HG02642 (cell line): ENCODE data around the gene ZNF292.
"Not testable (repeated sequence)": the region's sequence is repeated elsewhere in the genome, so short reads cannot be mapped to it uniquely, and the experiment has no call there.

ENCODE experiments used
- ATAC-seq: cut with Tn5 transposase; IDR thresholded peaks from one replicate; pipeline ENCODE4 v1.9.1; 2021; ENCODE audit warnings: mild to moderate bottlenecking; ENCODE audit not compliant: unreplicated experiment, poor library complexity

ZNF292 gene

DNA sequence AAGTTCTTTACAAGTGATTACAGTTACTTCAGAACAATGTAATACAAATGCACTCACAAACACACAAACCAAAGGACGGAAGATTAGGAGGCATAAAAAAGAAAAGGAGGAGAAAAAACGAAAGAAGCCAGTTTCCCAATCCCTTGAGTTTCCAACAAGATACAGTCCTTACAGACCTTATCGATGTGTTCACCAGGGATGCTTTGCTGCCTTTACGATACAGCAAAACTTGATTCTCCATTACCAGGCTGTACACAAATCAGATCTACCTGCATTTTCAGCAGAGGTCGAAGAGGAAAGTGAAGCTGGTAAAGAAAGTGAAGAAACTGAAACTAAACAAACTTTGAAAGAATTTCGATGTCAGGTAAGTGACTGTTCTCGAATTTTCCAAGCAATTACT lies 104.4 kb downstream of the ZNF292 start:
- ATAC-seq, result no peak

DNA sequence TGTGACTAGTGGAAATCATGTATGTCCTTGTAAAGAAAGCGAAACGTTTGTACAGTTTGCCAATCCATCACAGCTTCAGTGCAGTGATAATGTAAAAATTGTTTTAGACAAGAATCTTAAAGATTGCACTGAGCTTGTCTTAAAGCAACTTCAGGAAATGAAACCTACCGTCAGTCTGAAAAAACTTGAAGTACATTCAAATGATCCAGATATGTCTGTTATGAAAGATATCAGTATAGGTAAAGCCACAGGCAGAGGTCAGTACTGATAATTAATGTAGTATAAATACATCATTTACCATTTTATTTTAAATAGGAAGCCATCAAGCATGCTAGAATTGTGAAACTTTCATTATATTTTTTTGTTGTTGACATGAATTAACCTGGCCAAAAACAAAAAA lies 106.2 kb downstream of the ZNF292 start:
- no peak for ATAC-seq

DNA sequence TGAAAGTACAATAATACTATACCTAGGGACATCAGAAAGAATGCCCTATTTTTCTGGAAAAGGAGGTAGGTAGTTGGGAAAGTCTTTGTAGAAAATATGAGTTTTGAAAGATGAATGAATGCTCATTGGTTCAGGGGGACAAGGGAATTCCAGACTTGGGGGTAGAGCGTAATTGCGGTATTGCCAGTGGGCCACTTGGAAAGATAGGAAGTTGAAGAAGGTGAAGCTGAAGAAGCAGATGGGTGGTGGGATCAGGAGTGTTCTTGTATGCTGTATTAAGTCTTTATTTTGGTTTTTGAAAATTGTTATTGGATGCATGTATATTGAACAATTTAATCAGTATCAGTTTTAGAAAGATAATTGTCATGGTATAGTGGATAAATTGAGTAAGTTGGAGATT lies 109.1 kb downstream of the ZNF292 start:
- ATAC-seq, result no peak

DNA sequence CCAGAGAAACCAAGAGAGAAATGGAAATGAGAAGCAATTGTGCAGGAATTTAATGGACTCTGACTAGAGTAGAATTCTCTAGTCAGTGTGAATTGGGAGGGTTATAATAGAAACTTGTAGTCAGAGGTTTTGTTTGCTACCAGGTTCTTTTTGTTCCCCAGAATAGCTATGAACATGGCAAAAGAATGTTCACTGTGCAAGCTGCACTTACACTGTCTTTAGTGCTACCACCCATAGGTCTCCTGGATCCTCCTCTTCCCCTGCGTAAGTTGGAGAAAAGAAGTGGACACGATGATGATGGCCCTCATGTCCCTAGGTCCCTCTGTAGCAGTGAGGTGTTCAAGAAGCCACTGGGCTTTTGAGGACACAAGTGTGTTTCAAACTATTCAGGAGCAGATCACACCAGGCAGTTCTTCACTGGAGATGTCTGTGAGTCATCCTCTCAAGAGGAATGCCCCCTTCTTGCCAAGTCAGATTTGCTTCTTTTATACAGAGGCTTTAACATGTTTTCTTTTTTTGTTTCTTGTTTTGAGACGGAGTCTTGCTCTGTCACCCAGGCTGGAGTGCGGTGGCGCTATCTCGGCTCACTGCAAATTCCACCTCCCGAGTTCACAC lies 119.4 kb downstream of the ZNF292 start:
- ATAC-seq, result no peak

DNA sequence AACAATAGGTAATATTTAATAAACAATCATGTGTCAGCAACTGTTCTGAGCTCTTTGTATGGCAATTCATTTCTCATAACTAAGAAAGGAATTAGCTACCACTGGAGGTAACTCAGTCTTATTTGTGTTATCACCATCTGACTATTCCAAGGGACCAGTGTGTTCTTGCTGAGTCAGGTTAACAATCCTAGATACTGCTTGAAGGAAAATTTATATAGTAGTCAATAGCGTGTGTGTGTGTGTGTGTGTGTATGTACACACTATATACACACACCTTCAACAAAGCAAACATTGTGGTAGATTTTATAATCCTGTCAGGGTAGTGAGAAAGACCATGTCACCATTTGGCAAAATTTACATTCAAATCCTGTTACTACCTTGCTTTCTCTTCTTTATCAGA lies 121.3 kb downstream of the ZNF292 start:
- no peak for ATAC-seq

DNA sequence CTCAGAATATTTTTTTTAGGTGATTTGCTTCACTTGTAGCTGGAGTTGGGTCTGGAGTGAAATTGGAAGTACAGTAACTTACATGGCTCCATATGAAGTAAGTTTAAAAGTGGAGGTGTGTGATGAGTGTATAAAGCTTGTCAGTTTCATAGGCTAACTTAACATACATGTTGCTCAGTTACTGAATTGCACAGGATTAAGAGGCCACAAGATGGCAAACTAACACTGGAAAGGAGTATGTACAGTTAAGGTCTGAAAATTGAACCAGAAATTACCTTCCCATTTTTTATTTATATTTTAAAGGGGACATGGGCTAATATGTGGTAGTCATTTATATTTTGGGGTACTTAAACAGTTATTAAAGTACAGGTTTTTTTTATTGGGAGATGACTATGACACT lies 121.8 kb downstream of the ZNF292 start:
- no peak for ATAC-seq

DNA sequence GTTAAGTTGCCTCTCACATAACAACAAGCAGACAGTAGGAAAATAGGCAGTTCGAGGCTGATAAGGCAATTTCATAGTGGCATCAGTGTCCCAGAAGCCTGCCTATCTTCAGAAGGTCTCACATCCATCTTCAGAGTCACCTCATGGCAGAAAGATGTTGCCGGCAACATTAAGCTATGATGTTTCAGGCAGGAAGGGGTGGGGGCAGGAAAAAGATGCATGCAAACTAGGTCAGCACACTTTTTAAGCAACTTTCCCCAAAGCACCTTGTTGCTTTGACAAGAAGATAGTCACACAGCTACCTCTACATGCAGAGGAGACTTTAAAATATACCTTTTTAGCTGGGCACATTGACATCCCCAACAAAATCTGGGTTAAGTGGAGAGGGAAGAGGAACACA lies 123.8 kb downstream of the ZNF292 start:
- ATAC-seq, result no peak

DNA sequence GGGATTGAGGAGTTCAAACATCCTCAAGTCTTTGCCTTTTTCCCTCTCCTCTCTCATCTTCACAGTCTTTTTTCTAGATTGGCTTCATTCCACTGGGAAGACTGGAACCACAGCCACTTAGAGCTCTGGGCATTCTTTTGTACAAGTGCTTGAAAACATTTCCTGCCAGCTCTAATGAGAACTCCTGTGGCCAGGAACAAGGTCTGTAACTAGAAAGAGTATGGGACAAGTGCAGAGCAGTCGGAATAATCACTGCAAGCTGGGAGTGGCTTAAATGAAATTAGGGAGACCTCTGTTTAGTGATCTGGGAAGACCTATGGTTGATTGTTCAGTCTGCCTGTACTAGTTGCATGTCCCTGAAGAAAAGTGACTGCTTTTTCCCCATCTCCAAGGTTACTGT lies 126.1 kb downstream of the ZNF292 start:
- no peak for ATAC-seq

DNA sequence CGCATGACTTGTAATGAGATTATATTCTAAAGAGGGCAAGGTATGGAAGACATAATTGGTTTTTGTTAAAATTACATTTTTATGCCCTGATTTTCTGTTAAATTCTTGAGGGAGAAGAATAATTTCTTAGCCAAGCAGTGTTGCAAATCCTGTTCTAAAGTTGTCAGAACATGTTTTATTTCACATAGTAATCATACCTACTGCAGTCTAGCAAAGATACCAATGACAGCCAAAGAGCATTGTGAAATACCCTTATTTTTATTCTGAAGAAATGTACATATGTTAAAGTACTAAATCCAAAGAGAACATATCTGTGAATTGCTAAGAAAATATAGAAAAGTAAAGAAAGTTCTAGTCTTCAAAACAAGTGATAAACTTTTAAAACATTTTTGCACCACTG lies 127.4 kb downstream of the ZNF292 start:
- ATAC-seq, result no peak

DNA sequence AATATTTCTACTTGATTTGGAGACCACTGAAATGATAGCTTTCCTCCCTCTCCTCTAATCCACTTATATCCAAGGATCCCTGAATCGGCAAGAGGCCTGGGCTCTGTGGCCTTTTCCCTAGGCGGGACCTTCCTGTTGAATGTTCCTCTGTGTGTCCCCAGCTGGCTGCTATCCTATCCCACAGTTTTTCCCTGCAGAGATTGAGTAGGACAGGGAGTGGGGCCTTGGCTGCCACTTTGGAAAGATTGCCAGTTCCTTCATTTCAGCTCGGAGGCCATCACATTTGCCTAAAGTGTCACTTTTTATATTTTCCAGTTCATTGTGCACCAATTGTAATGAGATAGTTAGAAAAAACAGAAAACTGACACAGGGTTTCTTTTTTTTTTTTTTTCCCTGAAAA lies 128.1 kb downstream of the ZNF292 start:
- ATAC-seq, result no peak

DNA sequence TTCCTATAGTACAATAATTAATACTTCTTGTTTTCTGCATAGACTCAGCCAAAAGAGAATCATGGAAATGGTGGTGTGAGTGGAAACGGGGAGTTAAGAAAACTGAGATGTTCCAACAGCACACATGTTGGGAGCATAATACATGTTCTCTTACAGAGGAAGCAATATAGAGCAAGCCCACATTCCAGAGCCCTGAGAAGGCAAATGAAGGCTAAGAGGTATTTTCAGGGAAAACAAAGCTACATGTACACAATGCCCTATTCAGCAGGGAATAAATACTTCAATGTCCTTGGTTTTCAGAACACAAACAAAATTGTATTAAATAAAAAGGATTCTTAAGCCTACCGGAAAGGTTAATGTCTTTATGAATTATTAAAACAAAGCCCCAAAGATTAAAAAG lies 131.9 kb downstream of the ZNF292 start:
- ATAC-seq, result no peak

DNA sequence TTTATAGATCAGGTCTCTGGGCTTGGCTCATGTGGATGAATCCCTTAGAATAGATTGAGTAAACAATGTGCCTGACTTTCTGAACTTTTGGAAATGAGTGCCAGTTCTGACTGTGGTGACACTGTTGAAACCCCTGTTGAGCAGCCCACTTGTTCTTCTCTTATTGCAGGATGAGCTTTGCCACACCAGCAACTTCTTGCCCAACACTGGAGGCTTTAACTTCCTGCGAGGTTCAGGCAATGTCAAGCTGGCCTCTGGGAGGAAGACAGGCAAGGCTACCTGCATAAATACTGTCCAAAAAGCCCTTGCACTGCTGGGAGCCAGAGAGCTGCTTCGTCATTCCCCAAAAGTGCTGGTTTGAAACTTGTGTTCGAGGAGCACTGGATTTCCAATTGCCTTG lies 134.2 kb downstream of the ZNF292 start:
- ATAC-seq, result no peak

DNA sequence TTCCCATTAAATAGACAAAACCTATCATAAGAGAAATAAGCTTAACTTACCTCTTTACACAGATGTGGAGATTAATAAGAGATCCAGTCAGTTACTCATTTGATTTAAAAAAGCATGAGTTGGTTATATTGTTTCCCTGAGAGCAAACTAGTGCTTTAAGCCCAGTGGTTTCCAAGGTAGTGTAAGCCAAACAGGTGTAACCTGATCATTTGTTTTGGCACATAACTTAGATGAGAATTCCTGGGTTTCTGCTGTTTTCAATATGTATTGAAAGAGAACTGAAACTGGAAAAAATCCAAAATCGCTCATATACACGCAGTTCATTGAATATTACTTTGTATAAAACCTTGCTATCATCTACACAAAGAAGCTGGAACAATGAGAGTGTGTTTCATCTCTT lies 136.5 kb downstream of the ZNF292 start:
- ATAC-seq, result no peak

DNA sequence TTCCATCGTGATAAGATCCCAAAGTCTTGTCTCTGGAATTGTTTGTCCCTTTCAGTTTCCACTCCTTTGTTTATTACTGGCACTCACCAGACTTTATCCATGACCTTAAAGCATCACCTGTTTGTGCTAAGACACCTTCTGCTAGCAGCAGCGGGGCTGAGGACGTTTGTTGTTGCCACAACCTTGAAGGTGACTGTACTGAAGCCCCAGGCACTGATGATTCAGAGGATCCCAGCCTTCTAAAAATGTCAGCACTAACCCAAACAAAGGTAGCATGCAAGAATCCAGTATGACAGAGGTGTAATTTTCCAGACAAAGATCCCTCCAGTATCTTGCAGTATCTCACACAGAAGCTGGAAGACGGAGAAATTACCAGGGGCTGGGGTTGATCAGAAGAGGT lies 138.2 kb downstream of the ZNF292 start:
- no peak for ATAC-seq

DNA sequence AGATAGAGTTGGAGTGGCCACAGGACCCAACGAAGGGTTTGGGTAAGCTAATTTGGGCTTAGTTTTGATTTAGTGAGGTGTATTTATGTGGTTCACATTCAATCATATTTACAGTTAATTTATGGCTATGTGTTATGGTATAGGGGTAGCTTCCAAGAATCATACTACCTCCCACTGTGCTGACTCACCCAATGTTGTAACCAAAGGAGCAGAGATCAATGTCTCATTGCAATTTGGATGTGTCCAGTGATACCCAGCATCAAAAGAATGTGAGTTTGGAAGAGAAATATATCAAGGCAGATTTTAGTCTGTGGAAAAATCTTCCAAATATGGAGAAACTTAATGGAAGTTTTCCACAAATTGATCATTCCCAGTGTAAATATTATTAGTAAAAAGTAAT lies 141.8 kb downstream of the ZNF292 start:
- no peak for ATAC-seq

DNA sequence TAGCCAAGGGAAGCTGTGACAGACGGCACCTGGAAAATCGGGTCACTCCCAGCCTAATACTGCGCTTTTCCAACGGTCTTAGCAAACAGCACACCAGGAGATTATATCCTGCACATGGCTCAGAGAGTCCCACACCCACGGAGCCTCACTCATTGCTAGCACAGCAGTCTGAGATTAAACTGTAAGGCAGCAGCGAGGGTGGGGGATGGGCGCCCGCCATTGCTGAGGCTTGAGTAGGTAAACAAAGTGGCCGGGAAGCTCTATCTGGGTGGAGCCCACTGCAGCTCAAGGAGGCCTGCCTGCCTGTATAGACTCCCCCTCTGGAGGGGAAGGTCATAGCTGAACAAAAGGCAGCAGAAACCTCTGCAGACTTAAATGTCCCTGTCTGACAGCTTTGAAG lies 145.9 kb downstream of the ZNF292 start:
- ATAC-seq, result not testable (repeated sequence)

DNA sequence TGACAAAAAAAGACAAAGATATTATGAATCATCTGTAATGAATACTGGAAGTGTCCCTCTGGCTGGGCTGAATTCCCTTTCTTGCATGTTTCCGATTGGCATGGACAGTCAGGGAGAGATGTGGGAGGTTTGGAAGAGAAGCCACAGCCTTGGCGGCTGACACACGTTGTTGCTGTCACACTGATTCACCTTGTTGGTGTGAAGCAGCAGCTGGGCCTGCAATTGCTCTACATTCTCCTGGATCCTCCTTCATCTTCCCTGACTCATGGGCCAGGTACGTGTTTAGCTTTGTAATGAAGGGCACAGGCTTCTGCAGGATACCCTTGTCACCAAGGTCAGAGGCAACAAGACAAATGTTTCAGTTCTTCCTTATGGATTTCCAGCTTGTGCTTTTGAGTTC lies 153.6 kb downstream of the ZNF292 start:
- no peak for ATAC-seq

DNA sequence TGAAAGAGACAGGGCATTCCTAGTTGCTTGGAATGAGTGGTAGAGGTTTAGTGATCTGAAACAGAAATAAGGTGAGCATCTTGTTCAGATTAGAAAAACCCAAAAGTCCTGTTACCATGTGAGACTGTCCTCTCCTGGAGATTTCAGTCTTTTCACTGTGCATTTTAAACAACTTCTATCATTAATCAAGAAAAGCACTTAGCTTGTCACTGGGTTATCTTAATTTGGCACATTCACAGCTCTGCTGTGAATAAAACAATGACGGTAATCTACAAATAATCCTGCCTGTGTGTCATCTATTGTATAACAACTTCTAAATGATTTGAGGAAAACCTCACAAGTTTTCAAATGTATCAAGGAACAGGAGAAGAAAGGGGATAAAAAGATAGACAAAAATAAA lies 157.5 kb downstream of the ZNF292 start:
- ATAC-seq, result no peak
